Tibial nerve (tissue), 3 donors: ENCODE data around the gene SNX24.

Source experiments
- CTCF ChIP-seq, 5 experiments: fragments of 200-600 bp in 3 of 5; fragments of 450-650 bp in 2 of 5; sonication (generic) in 3 of 5; IDR thresholded peaks; one replicate each; pipeline ENCODE4 v1.5.1; 2016 to 2019; ENCODE audit warnings: antibody characterized with exemption in 5 of 5, mild to moderate bottlenecking in 3 of 5, moderate library complexity in 2 of 5
- POLR2A ChIP-seq, 2 donors: fragments of 450-650 bp; IDR thresholded peaks; one replicate each; pipeline ENCODE4 v1.6.1; 2017; ENCODE audit warnings: antibody characterized with exemption in 2 of 2, mild to moderate bottlenecking in 2 of 2, moderate library complexity in 2 of 2

- TF ChIP-seq POLR2A (IDR thresholded peaks at IDR 0.05), result no peak
- no peak for TF ChIP-seq CTCF (IDR thresholded peaks at IDR 0.05)
Measured at GRCh38 chr5:123037104-123037418, 191.6 kb downstream of the SNX24 start.
